Skeletal muscle satellite cell (primary cell): ENCODE measurements around the gene SLC7A14.

Experiments
- H3K27me3 ChIP-seq: 2 replicates; pipeline ENCODE4 v1.7.0; 2013; ENCODE audit warnings: low read length; ENCODE audit not compliant: control insufficient read depth, insufficient read depth
- H3K36me3 ChIP-seq: 2 replicates; pipeline ENCODE4 v1.7.0; 2013; ENCODE audit warnings: mild to moderate bottlenecking, control low read depth, low read length; ENCODE audit not compliant: insufficient read depth
- H3K4me1 ChIP-seq: 2 replicates; pipeline ENCODE4 v1.7.0; 2013; ENCODE audit warnings: low read length; ENCODE audit not compliant: control insufficient read depth, insufficient read depth
- H3K4me2 ChIP-seq: 2 replicates; pipeline ENCODE4 v1.7.0; 2013; ENCODE audit warnings: mild to moderate bottlenecking, low read length
- H3K4me3 ChIP-seq: 2 replicates; pipeline ENCODE4 v1.7.0; 2013; ENCODE audit warnings: low read length
- H3K9ac ChIP-seq: 2 replicates; pipeline ENCODE4 v1.7.0; 2013; ENCODE audit warnings: mild to moderate bottlenecking, low read depth, low read length, moderate library complexity
- H3K9me3 ChIP-seq: replicated peaks from 2 replicates; pipeline ENCODE4 v1.7.0; 2013; ENCODE audit warnings: mild to moderate bottlenecking, control low read depth, low read length

SLC7A14 gene

DNA sequence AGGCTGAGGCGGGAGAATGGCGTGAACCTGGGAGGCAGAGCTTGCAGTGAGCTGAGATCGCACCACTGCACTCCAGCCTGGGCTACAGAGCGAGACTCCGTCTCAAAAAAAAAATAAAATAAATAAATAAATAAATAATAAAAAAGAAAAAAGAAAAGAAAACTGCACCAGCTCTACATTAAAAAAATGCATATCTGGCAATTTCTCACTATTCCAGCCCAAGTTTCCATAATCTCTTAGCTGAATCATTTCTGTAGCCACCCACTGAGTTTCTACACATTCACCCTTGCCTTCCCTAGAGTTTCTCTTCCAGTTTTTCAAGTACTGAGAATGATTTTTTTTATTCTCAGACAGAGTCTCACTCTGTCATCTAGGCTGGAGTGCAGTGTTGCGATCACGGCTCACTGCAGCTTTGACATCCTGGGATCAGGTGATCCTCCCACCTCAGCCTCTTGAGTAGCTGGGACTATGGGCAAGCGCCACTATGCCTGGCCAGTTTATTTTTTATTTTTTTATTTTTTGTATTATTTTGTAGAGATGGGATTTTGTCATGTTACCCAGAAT, 24.5 kb upstream of the SLC7A14 start:
- Histone ChIP-seq H3K9me3 (no peaks in the 10 kb centered on the region), H3K36me3 (no peaks in the 10 kb centered on the region), H3K4me1 (peaks cover 10% of the 10 kb centered on the region), H3K27me3 (no peaks in the 10 kb centered on the region), H3K4me2 (no peak overlapping the region), H3K9ac (no peak overlapping the region), H3K4me3 (no peak overlapping the region)

DNA sequence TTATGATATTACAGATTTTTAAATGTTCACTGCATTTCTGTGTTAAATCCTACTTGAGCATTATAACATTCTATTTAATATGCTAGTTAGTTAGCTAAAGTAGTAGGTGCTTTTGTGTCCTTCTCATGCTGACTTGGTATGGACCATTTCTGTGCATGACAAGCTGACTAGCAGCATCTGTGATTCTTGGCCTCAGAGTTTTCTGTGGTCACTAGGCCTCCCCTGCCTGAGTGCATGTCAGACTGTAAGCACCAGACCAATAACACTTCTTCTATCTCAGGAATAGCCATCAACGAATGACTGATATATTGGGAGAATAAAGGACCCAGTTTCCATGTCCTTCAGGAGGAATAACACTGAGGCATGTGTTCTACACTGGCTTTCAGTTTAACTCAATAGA, 22.6 kb upstream of the SLC7A14 start:
- no peak overlapping the region for H3K4me2 ChIP-seq
- no peaks in the 10 kb centered on the region for H3K4me1 ChIP-seq
- H3K9ac ChIP-seq, result no peak overlapping the region
- no peaks in the 10 kb centered on the region for H3K27me3 ChIP-seq
- no peak overlapping the region for H3K4me3 ChIP-seq
- no peaks in the 10 kb centered on the region for H3K36me3 ChIP-seq
- no peaks in the 10 kb centered on the region for H3K9me3 ChIP-seq

DNA sequence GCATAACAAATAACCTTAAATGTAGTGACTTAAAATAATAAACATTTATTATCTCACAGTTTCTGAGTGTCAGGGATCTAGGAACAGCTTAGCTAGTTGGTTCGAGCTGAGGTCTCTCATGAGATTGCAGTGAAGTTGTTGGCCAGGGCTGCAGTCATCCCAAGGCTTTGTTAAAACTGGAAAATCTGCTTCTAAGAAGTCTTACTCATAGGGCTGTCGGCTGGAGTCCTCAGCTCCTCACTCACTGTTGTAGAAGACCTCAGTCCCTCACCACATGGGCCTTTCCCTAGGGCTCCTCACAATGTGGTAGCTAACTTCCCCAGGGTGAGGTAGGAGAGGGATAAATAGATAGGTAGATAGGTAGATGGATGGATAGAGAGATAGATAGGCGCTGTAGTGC, 20.8 kb upstream of the SLC7A14 start:
- Histone ChIP-seq H3K4me2 (no peak overlapping the region), H3K4me1 (no peaks in the 10 kb centered on the region), H3K9me3 (no peaks in the 10 kb centered on the region), H3K36me3 (no peaks in the 10 kb centered on the region), H3K9ac (no peak overlapping the region), H3K4me3 (no peak overlapping the region), H3K27me3 (no peaks in the 10 kb centered on the region)

DNA sequence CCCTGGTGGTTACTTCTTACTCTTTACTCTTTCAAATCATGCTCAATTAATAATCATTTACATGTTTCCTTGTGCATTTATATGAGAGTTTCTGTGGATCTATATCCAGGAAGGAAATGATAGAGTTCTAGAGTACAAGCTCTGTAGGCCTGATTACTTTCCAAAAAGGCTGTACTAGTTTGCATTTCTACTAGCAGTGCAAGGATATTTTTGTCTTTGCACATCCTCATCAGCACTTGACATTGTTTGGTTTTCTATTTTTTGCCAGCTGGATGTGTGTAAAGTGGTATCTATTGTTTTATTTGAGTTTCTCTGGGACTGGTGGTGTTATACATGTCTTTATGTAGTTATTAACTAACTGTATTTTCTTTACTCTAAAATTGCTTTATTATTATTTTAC, 19.6 kb upstream of the SLC7A14 start:
- H3K4me1 ChIP-seq, result no peaks in the 10 kb centered on the region
- no peak overlapping the region for H3K4me3 ChIP-seq
- no peak overlapping the region for H3K4me2 ChIP-seq
- H3K9ac ChIP-seq, result no peak overlapping the region
- no peaks in the 10 kb centered on the region for H3K36me3 ChIP-seq
- no peaks in the 10 kb centered on the region for H3K9me3 ChIP-seq
- H3K27me3 ChIP-seq, result no peaks in the 10 kb centered on the region

- no peaks in the 10 kb centered on the region for H3K27me3 ChIP-seq
- H3K4me2 ChIP-seq, result no peak overlapping the region
- no peaks in the 10 kb centered on the region for H3K36me3 ChIP-seq
- H3K4me3 ChIP-seq, result no peak overlapping the region
- H3K4me1 ChIP-seq, result no peaks in the 10 kb centered on the region
- H3K9ac ChIP-seq, result no peak overlapping the region
- no peaks in the 10 kb centered on the region for H3K9me3 ChIP-seq
These were observed 18.1 kb upstream of the SLC7A14 start for GRCh38 chr3:170603770-170604510.

- H3K9me3 ChIP-seq, result no peaks in the 10 kb centered on the region
- H3K27me3 ChIP-seq, result peaks cover 6% of the 10 kb centered on the region
- no peak overlapping the region for H3K9ac ChIP-seq
- H3K36me3 ChIP-seq, result no peaks in the 10 kb centered on the region
- H3K4me2 ChIP-seq, result no peak overlapping the region
- H3K4me1 ChIP-seq, result no peaks in the 10 kb centered on the region
- H3K4me3 ChIP-seq, result no peak overlapping the region
These were observed 16.7 kb upstream of the SLC7A14 start for GRCh38 chr3:170602556-170602955.

DNA sequence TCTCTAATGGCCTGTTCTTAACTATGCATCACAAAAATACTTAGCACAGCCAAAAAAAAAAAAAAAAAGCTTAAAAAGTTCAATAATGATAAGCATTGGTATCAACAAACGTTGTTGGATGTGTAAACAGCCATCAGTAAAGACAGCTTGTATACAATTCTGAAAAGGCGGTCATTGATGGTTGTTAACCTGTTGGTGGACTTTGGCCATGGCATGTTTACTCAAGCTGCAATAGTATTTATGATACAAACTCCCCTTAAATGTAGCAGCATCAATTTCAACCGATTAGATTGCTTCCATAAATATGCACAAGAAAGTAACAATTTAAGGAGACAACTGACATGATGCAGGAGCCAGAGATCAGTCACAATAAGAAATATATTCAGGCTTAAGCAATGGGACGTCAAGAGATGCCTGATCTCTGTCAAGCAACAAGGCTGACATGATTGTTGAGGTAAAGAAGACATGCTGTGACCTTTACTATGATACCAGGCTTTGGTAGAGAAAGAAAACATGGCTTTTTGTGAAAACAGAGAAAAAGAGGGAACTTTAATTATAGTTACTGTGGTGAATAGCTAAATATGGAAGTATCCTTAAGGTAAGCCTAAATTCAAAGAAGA, 14.2 kb upstream of the SLC7A14 start:
- H3K4me3 ChIP-seq, result no peak overlapping the region
- no peaks in the 10 kb centered on the region for H3K4me1 ChIP-seq
- H3K9ac ChIP-seq, result no peak overlapping the region
- H3K36me3 ChIP-seq, result no peaks in the 10 kb centered on the region
- H3K4me2 ChIP-seq, result no peak overlapping the region
- no peaks in the 10 kb centered on the region for H3K9me3 ChIP-seq
- peaks cover 6% of the 10 kb centered on the region for H3K27me3 ChIP-seq

DNA sequence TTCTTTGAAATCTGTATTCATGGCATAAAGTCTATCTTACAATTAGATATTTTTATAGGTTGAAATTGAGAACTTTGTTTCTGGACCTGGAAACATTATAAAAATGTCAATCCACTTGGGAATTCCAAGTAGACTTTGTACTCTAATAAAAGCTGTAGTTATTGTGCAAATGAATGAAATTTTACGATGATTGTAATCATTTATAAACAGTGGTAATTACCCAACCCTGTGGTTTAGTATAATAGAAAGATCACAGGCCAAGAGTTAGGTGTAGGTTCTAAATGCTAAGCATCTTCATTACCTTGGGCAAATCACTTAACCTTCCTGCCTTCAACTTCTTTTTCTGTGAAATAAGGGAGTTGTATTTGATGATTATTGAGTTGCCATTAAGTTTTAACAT, 13.2 kb upstream of the SLC7A14 start:
- no peak overlapping the region for H3K4me2 ChIP-seq
- no peak overlapping the region for H3K4me3 ChIP-seq
- H3K36me3 ChIP-seq, result no peaks in the 10 kb centered on the region
- no peaks in the 10 kb centered on the region for H3K4me1 ChIP-seq
- H3K27me3 ChIP-seq, result peaks cover 6% of the 10 kb centered on the region
- H3K9me3 ChIP-seq, result no peaks in the 10 kb centered on the region
- H3K9ac ChIP-seq, result no peak overlapping the region

GRCh38 chr3:170598091-170598502, 12.2 kb upstream of the SLC7A14 start:
- H3K36me3 ChIP-seq, result no peaks in the 10 kb centered on the region
- H3K27me3 ChIP-seq, result peaks cover 6% of the 10 kb centered on the region
- no peaks in the 10 kb centered on the region for H3K9me3 ChIP-seq
- no peak overlapping the region for H3K4me2 ChIP-seq
- no peaks in the 10 kb centered on the region for H3K4me1 ChIP-seq
- no peak overlapping the region for H3K9ac ChIP-seq
- no peak overlapping the region for H3K4me3 ChIP-seq

GRCh38 chr3:170594528-170594927, 8.7 kb upstream of the SLC7A14 start:
- Histone ChIP-seq H3K9ac (no peak overlapping the region), H3K9me3 (no peaks in the 10 kb centered on the region), H3K4me3 (no peak overlapping the region), H3K4me2 (no peak overlapping the region), H3K27me3 (peaks cover 8% of the 10 kb centered on the region), H3K36me3 (no peaks in the 10 kb centered on the region), H3K4me1 (no peaks in the 10 kb centered on the region)

DNA sequence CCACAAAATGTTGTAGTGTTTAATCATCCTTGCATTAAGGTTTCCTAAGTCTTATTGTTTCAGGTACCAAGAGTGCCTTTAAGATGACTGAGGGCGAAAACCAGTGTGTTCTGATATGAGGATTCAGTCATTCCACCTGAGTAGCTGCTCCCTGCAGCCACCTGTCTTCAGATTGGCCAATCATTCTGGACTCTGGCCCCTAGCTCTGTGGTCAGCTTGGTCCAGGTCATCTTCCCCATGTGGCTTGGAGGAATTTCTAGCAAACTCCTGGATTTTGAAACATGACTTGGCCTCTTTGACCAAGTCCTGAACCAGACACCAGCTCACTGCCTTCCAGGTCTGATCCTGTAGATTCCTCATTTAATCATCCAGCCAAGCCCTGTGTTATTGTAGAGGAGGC, 7.8 kb upstream of the SLC7A14 start:
- Histone ChIP-seq H3K4me3 (no peak overlapping the region), H3K36me3 (no peaks in the 10 kb centered on the region), H3K9me3 (no peaks in the 10 kb centered on the region), H3K4me2 (no peak overlapping the region), H3K9ac (no peak overlapping the region), H3K4me1 (no peaks in the 10 kb centered on the region), H3K27me3 (peaks cover 17% of the 10 kb centered on the region)

GRCh38 chr3:170589113-170589512, 3.2 kb upstream of the SLC7A14 start:
- Histone ChIP-seq H3K4me3 (no peak overlapping the region), H3K9ac (no peak overlapping the region), H3K36me3 (no peaks in the 10 kb centered on the region), H3K27me3 (peaks cover 54% of the 10 kb centered on the region), H3K4me1 (peaks cover 7% of the 10 kb centered on the region), H3K4me2 (no peak overlapping the region), H3K9me3 (no peaks in the 10 kb centered on the region)
